GM12878 (cell line): ENCODE measurements around the gene IFNA1. TPM values are rescaled to one million over a fixed set of nuclear protein-coding genes. Genes with fewer than 3 reads are reported as not detected.
A peak's percentile ranks its signal among the peaks of the same experiment; 100 is the strongest.

Source experiments
- ATAC-seq: fragments of 200-7000 bp; cut with Tn5 transposase; 3 replicates; pipeline ENCODE4 v1.9.1; 2020; ENCODE audit warnings: mild to moderate bottlenecking, moderate library complexity
- BruUV-seq: library from RNA; stranded (reverse); fragments of 400-500 nt; replicated peaks from 2 replicates; lab custom pipeline; 2021; lab: Mats Ljungman, UMichigan
- CTCF ChIA-PET: fragments of 300-600 bp; sonication (Branson Sonifier 250); formaldehyde crosslinking; extraction: SDS; loops from one replicate; lab custom pipeline; 2021; ENCODE audit warnings: inconsistent platforms; lab: Yijun Ruan, JAX
- POLR2A ChIA-PET: fragments of 350-600 bp; formaldehyde crosslinking; extraction: SDS; loops from one replicate; lab custom pipeline; 2021; ENCODE audit warnings: inconsistent platforms; lab: Charles Lee
- RAD21 ChIA-PET: fragments of 300-600 bp; sonication (Branson Sonifier 250); formaldehyde crosslinking; loops from one replicate; lab custom pipeline; 2023; ENCODE audit warnings: antibody characterized with exemption; ENCODE audit not compliant: unreplicated experiment; lab: Charles Lee
- SMC1A ChIA-PET: fragments of 300-600 bp; sonication (Branson Sonifier 250); formaldehyde crosslinking; loops from one replicate; lab custom pipeline; 2023; ENCODE audit not compliant: unreplicated experiment, uncharacterized antibody; lab: Charles Lee
- DNase-seq: peaks from one replicate; pipeline ENCODE4 v3.0.0-alpha.2; 2011; ENCODE audit warnings: low read depth, low spot score
- FAIRE-seq: peaks from 3 replicates; lab custom pipeline; 2011; peaks lifted over from hg19 to GRCh38; lab: Jason Lieb, UNC
- H2AFZ ChIP-seq: 2 replicates; pipeline ENCODE4 v1.6.0; 2011; ENCODE audit warnings: low read depth, low read length, control low read depth; ENCODE audit not compliant: control insufficient read depth
- H3K27ac ChIP-seq: 2 replicates; pipeline ENCODE4 v1.5.1; 2011; ENCODE audit warnings: control low read depth; ENCODE audit not compliant: control insufficient read depth, insufficient read depth
- H3K27me3 ChIP-seq, 2 experiments: replicated peaks in 1 of 2; 2 replicates each; pipeline versions ENCODE4 v1.6.0 to v1.6.1; 2011; ENCODE audit warnings: low read length in 1 of 2; ENCODE audit not compliant: control insufficient read depth in 2 of 2, insufficient read depth in 2 of 2
- H3K36me3 ChIP-seq, 2 experiments: 2 replicates each; pipeline ENCODE4 v1.5.1; 2011; ENCODE audit warnings: low read length in 1 of 2; ENCODE audit not compliant: control insufficient read depth in 2 of 2, insufficient read depth in 2 of 2
- H3K4me1 ChIP-seq: 2 replicates; pipeline ENCODE4 v1.6.1; 2011; ENCODE audit warnings: mild to moderate bottlenecking, low read length, moderate library complexity, mixed read lengths; ENCODE audit not compliant: control insufficient read depth, insufficient read depth
- H3K4me2 ChIP-seq: 2 replicates; pipeline ENCODE4 v1.6.0; 2011; ENCODE audit warnings: control low read depth; ENCODE audit not compliant: control insufficient read depth, insufficient read depth
- H3K4me3 ChIP-seq: fragments of 200-600 bp; sonication (generic); 2 replicates; pipeline ENCODE4 v1.5.1; 2016
- H3K79me2 ChIP-seq: 2 replicates; pipeline ENCODE4 v1.6.0; 2011; ENCODE audit warnings: low read length; ENCODE audit not compliant: control insufficient read depth, insufficient read depth
- H3K9ac ChIP-seq: 2 replicates; pipeline ENCODE4 v1.8.0; 2011; ENCODE audit warnings: low read length, control low read depth, mixed read lengths; ENCODE audit not compliant: control insufficient read depth, insufficient read depth
- H3K9me3 ChIP-seq: replicated peaks from 3 replicates; pipeline ENCODE4 v1.5.1; 2011; ENCODE audit warnings: mild to moderate bottlenecking, low read length; ENCODE audit not compliant: control insufficient read depth, insufficient read depth
- H4K20me1 ChIP-seq: 2 replicates; pipeline ENCODE4 v1.6.0; 2011; ENCODE audit not compliant: control insufficient read depth, insufficient read depth
- BMI1 ChIP-seq: fragments of 450-650 bp; IDR thresholded peaks from 2 replicates; pipeline ENCODE4 v1.6.1; 2016; ENCODE audit warnings: mild to moderate bottlenecking, moderate library complexity, borderline replicate concordance
- CTCF ChIP-seq, 3 experiments: IDR thresholded peaks in 2 of 3; conservative IDR thresholded peaks in 1 of 3; 2 replicates each; pipeline ENCODE4 v1.5.1; 2011; ENCODE audit warnings: low read depth in 3 of 3, low read length in 3 of 3, mild to moderate bottlenecking in 3 of 3, control low read depth in 2 of 3, moderate library complexity in 2 of 3, inconsistent platforms in 1 of 3, mixed read lengths in 1 of 3; ENCODE audit not compliant: control insufficient read depth in 2 of 3, insufficient read depth in 1 of 3; ENCODE audit errors: extremely low read depth in 1 of 3
- IKZF1 ChIP-seq: fragments of 450-650 bp; conservative IDR thresholded peaks from 2 replicates; pipeline ENCODE4 v1.6.1; 2017; ENCODE audit warnings: antibody characterized with exemption, mild to moderate bottlenecking
- MXI1 ChIP-seq: fragments of 150-350 bp; IDR thresholded peaks from 2 replicates; pipeline ENCODE4 v1.6.1; 2011; ENCODE audit warnings: low read depth, mild to moderate bottlenecking, inconsistent platforms, low read length, improper control_type of control experiment
- MYB ChIP-seq: fragments of 150-350 bp; IDR thresholded peaks from 2 replicates; pipeline ENCODE4 v1.6.1; 2014; ENCODE audit warnings: mild to moderate bottlenecking, low read depth, low read length, borderline replicate concordance
- NKRF ChIP-seq: fragments of 450-650 bp; conservative IDR thresholded peaks from 2 replicates; pipeline ENCODE4 v1.6.1; 2017; ENCODE audit warnings: mild to moderate bottlenecking, moderate library complexity
- RAD21 ChIP-seq: IDR thresholded peaks from 2 replicates; pipeline ENCODE4 v1.6.1; 2011; ENCODE audit warnings: mild to moderate bottlenecking, low read depth, low read length, moderate library complexity; ENCODE audit not compliant: insufficient read depth
- RB1 ChIP-seq: fragments of 450-650 bp; formaldehyde crosslinking; IDR thresholded peaks from 2 replicates; pipeline ENCODE4 v1.6.1; 2017; ENCODE audit warnings: mild to moderate bottlenecking, borderline replicate concordance
- RELA ChIP-seq: fragments of 450-650 bp; IDR thresholded peaks from 2 replicates; pipeline ENCODE4 v1.8.0; 2014; ENCODE audit warnings: borderline replicate concordance; ENCODE audit not compliant: partially characterized antibody
- SMAD5 ChIP-seq: IDR thresholded peaks from 2 replicates; pipeline ENCODE4 v1.6.1; 2016; ENCODE audit warnings: antibody characterized with exemption, low read depth
- SMARCA5 ChIP-seq: fragments of 450-650 bp; IDR thresholded peaks from 2 replicates; pipeline ENCODE4 v1.6.1; 2017; ENCODE audit warnings: mild to moderate bottlenecking
- ZSCAN29 ChIP-seq: fragments of 450-650 bp; IDR thresholded peaks from 2 replicates; pipeline ENCODE4 v1.6.1; 2017; ENCODE audit warnings: mild to moderate bottlenecking, moderate library complexity
- WGBS: methylation state at CpG from one replicate; pipeline ENCODE4 v1.1.6; 2016; ENCODE audit warnings: low lambda C conversion rate; ENCODE audit not compliant: insufficient replicate concordance, insufficient coverage; ENCODE audit errors: missing lambda C conversion rate; 5-methylcytosine and 5-hydroxymethylcytosine counted together
- in situ Hi-C: fragments of 300-500 bp; cut with MboI; formaldehyde crosslinking; loops from 9 replicates; pipeline ENCODE4 v1.14.3; 2018; ENCODE audit warnings: mixed read lengths
- intact Hi-C: fragments of 100-400 bp; cut with micrococcal nuclease; formaldehyde crosslinking; loops from one replicate; pipeline ENCODE4 v1.14.2; 2022; ENCODE audit not compliant: unreplicated experiment
- polyA plus RNA-seq, 11 experiments: library from polyadenylated mRNA; depleted of rRNA in 4 of 11; unstranded in 6 of 11; stranded (reverse) in 5 of 11; fragments of >200 nt; fragmentation: Nextera tagmentation in 4 of 11; fragmentation: Illumina TruSeq in 1 of 11; extraction: Ambion mirVana in 4 of 11; extraction: Trizol in 1 of 11; gene quantifications; 1 replicate in 1 of 11; 2 replicates in 10 of 11; pipeline versions ENCODE4 v1.2.1 to v1.2.3, GENCODE V29; 2011 to 2016; ENCODE audit warnings: inconsistent platforms in 2 of 11, missing spikeins in 2 of 11, low read depth in 1 of 11
- total RNA-seq, 4 experiments: library from RNA; depleted of rRNA in 3 of 4; stranded (reverse); fragments of >200 nt in 3 of 4; fragmentation: Illumina TruSeq in 1 of 4; extraction: Trizol in 1 of 4; gene quantifications; 2 replicates each; pipeline versions ENCODE4 v1.2.1 to v1.2.3, GENCODE V29; 2013 to 2021
- TF ChIP-seq, protein P1 (sequence below): fragments of 450-650 bp; IDR thresholded peaks from 2 replicates; pipeline ENCODE4 v1.6.1; 2016; ENCODE audit warnings: mild to moderate bottlenecking
- TF ChIP-seq, protein P2 (sequence below): fragments of 450-650 bp; IDR thresholded peaks from 2 replicates; pipeline ENCODE4 v1.6.1; 2017; ENCODE audit warnings: mild to moderate bottlenecking

Gene IFNA1
- total and polyA plus RNA-seq, 10 of the 15 experiments (the other 5 are each of a cell fraction or from before 2014, with no cell fraction given), result not detected

DNA sequence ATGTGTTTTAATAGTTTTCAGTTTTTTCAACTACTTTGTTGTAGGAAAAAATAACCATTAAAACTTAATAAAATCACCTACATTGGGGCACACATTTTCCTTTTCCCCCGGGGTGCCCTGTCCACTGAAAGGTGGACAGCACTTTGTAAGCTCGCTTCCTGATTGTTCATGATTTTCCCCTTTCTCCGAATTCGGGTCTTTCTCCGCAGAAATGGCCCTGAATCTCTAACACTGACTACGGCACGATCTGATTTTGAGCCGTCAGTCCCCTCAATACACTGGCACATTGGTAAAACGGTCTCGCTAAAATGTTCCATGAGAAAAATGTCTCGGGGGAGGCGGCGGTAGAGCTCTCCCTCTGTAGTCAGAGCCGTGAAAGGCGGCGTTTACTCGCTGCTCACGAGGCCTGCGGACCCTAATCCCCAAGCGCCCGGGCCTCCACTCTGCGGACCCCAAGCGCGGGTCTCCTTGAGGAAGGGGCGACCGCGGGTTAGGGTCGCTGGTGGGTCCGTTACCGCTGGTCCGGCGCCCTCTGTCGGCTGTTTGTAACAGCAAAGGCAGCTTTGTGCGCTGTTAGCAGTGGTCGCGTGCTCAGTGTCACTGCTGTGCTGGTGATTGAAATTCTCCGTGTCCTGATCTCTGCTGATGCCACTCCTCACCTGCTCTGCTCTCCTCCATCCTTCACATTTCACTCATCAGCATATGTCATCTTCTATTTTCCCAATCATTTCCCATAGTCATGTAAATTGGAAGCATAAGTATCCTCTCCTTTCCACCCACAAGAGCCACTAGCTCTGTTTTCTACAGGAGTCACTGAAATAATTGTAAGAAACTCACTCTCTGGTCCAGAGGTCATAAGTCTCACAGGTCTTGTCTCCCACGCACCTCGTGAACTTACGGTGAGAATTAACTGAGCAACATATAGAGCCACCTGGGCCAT, 44.2 kb upstream of the IFNA1 start:
- no peaks in the 10 kb centered on the region for H3K79me2 ChIP-seq
- no peaks in the 10 kb centered on the region for H3K36me3 ChIP-seq
- in situ Hi-C loops (no loop called here), intact Hi-C loops (loop anchor here (1.0 kb wide), 1 partner anchor 70 kb away; no protein-coding TSS in a partner anchor)
- H3K27ac ChIP-seq, result no peak overlapping the region
- FAIRE-seq (peak; percentile 85), DNase-seq (no peak), ATAC-seq (peak; percentile 82)
- peak overlapping the region; percentile 48 for H3K9ac ChIP-seq
- POLR2A ChIA-PET, result interaction anchor here (0.7 to 1.3 kb wide), 2 partner anchors 61 to 67 kb away, joined by 3 to 7 read pairs; partner anchors contain the start of gene KLHL9
- H3K9me3 ChIP-seq, result no peaks in the 10 kb centered on the region
- H2AFZ ChIP-seq, result peak overlapping the region; percentile 90
- RAD21 ChIA-PET, result interaction anchor here (0.6 to 3.9 kb wide), 17 partner anchors 11 to 143 kb away, joined by 3 to 86 read pairs (median 4); partner anchors contain the start of genes IFNA2 and KLHL9
- BruUV-seq, result no TSS peak
- SMC1A ChIA-PET, result interaction anchor here (0.7 to 10.4 kb wide), 22 partner anchors 9 to 364 kb away, joined by 3 to 205 read pairs (median 4); partner anchors contain the start of genes HACD4, IFNA2 and KLHL9
- peak overlapping the region; percentile 68 for H3K4me3 ChIP-seq
- H4K20me1 ChIP-seq, result no peaks in the 10 kb centered on the region
- CTCF ChIA-PET, result interaction anchor here (0.6 to 10.0 kb wide), 37 partner anchors 9 to 1459 kb away, joined by 3 to 256 read pairs (median 4); partner anchors contain the start of genes IFNA2 and KLHL9
- peaks cover 3% of the 10 kb centered on the region; the same call in 1 of the 2 replicates for H3K4me1 ChIP-seq
- H3K4me2 ChIP-seq, result peak overlapping the region; percentile 89
- H3K27me3 ChIP-seq, result no peaks in the 10 kb centered on the region
- WGBS, result 25% methylated on average over 40 of the region's 40 CpGs
- TF ChIP-seq SMARCA5, result peak; percentile 89
- TF ChIP-seq, protein P1, sequence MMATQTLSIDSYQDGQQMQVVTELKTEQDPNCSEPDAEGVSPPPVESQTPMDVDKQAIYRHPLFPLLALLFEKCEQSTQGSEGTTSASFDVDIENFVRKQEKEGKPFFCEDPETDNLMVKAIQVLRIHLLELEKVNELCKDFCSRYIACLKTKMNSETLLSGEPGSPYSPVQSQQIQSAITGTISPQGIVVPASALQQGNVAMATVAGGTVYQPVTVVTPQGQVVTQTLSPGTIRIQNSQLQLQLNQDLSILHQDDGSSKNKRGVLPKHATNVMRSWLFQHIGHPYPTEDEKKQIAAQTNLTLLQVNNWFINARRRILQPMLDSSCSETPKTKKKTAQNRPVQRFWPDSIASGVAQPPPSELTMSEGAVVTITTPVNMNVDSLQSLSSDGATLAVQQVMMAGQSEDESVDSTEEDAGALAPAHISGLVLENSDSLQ, result 0 out of 2 replicates have a peak, but pooled peaks have one; percentile 12
- peak; percentile 62 for TF ChIP-seq IKZF1
- TF ChIP-seq SMAD5, result no peak
- 0 out of 2 replicates have a peak, but pooled peaks have one; percentile 27 for TF ChIP-seq MYB
- TF ChIP-seq NKRF, result 0 out of 2 replicates have a peak, but pooled peaks have one; percentile 29
- TF ChIP-seq RB1, result peak; percentile 78; the same call in 1 of the 2 replicates
- no peak for TF ChIP-seq ZSCAN29
- peak; percentile 19; the same call in 1 of the 2 replicates for TF ChIP-seq MXI1
- peak; percentile 71 to 88 (median 85) for TF ChIP-seq CTCF (IDR thresholded peaks at IDR 0.05 in 2 of 3, conservative IDR thresholded peaks at IDR 0.05 in 1 of 3; ENCODE audit: control insufficient read depth in 2 of 3, extremely low read depth in 1 of 3, insufficient read depth in 1 of 3, low read depth in 3 of 3, low read length in 3 of 3)
- TF ChIP-seq RAD21, result peak; percentile 57
- no peak for TF ChIP-seq RELA
- TF ChIP-seq, protein P2, sequence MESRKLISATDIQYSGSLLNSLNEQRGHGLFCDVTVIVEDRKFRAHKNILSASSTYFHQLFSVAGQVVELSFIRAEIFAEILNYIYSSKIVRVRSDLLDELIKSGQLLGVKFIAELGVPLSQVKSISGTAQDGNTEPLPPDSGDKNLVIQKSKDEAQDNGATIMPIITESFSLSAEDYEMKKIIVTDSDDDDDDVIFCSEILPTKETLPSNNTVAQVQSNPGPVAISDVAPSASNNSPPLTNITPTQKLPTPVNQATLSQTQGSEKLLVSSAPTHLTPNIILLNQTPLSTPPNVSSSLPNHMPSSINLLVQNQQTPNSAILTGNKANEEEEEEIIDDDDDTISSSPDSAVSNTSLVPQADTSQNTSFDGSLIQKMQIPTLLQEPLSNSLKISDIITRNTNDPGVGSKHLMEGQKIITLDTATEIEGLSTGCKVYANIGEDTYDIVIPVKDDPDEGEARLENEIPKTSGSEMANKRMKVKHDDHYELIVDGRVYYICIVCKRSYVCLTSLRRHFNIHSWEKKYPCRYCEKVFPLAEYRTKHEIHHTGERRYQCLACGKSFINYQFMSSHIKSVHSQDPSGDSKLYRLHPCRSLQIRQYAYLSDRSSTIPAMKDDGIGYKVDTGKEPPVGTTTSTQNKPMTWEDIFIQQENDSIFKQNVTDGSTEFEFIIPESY, result peak; percentile 98
- peak; percentile 39; the same call in 1 of the 2 replicates for TF ChIP-seq BMI1
